ENCODE data around the gene SELL.
"Not testable (repeated sequence)": the region's sequence is repeated elsewhere in the genome, so short reads cannot be mapped to it uniquely, and the experiment has no call there.

The SELL gene

DNA sequence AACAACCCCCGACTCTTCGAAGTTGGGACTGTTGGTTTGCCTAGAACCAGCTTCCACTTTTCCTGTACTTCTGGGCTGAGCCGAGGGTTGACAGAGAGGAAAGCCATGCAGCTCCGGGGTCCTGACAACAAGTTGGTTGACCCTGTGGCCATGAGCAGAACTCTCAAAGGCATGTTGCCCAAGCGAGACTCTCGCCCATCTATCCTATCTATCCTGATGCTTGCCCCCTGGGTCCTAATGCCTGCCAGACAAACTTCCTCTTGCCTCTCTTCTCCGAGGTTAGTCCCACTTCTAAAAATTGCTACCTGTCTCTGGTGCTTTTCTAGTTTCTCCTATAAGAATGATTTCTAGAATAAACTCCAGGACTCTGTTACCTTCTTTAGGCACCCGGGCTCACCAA is 48.7 kb downstream of the SELL start:
- not testable (repeated sequence) for DNase-seq

DNA sequence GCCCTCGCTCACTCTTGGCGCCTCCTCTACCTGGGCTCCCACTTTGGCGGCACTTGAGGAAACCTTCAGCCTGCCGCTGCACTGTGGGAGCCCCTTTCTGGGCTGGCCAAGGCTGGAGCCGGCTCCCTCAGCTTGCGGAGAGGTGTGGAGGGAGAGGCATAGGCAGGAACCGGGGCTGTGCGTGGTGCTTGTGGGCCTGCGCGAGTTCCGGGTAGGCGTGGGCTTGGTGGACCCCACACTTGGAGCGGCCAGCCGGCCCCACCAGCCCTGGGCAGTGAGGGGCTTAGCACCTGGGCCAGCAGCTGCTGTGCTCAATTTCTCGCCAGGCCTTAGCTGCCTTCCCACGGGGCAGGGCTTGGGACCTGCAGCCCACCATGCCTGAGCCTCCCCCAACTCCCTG is 50.4 kb downstream of the SELL start:
- not testable (repeated sequence) for DNase-seq

DNA sequence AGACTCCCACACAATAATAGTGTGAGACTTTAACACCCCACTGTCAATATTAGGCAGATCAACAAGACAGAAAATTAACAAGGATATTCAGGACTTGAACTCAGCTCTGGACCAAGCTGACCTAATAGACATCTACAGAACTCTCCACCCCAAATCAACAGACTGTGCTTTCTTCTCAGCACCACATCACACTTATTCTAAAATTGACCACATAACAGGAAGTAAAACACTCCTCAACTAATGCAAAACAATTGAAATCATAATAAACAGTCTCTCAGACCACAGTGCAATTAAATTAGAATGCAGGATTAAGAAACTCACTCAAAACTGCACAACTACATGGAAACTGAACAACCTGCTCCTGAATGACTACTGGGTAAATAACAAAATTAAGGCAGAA is 52.6 kb downstream of the SELL start:
- not testable (repeated sequence) for DNase-seq

DNA sequence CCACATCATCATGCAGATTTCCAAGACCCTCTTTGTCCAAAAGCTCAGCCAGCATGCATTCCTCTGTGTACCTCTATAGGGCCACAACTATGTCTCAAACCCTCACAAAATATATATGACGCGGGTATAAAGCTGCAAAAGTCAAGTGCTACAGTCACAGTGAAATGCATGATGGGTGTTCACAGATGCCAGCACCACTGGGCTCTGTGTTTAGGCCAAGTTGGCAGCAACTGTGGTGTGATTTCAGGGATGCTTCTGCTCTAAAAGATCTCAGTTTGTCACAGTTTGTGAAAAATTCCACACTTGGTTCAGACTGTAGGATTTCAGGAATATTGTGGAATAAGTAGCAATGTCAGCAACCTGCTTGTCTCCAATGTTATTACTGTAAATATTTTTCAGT is 57.5 kb downstream of the SELL start:
- DNase-seq = no peak

DNA sequence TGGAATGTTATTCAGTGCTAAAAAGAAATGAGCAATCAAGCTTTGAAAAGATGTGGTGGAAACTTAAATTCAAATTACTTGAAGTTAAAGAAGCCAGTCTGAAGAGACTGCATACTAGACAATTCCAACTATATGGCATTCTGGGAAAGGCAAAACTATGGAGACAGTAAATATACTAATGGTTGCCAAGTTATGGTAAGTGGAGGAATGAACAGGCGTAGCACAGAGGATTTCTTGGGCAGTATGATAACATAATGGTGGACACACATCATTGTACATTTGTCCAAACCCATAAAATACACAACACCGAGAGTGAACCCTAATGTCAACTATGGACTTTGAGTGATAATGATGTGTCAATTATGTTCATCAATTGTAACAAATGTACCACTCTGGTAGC is 60.4 kb downstream of the SELL start:
- no peak for DNase-seq

DNA sequence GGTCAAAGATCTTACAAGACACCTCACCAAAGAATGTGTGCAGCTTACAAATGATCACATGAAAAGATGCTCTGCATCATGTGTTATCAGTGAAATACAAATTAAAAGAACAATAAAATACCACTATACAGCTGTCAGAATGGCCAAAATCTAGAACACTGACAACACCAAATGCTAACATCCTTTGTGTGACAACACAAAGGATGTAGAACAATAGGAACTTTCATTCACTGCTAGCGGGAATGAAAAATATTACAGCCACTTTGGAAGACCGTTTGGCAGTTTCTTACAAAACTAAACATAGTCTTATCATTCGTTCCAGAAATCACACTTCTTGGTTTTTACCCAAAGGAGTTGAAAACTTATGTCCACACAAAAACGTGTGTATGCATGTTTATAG is 60.9 kb downstream of the SELL start:
- no peak for DNase-seq

DNA sequence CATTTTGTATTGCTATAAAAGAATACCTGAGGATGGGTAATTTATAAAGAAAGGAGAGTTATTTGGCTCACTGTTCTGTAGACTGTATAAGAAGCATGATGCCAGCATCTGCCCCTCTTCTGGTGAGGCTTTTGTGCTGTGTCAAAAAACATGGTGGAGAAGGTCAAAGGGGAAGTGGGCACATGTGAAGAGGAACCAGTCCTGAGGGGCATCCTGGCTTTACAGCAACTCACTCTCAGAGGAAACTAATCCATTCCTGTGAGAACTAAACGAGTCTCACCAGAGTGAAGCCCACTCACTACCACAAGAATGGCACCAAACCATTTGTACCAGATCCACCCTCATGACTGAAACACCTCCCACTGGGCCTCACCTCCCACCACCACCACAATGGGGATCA is 62.7 kb downstream of the SELL start:
- DNase-seq = no peak

DNA sequence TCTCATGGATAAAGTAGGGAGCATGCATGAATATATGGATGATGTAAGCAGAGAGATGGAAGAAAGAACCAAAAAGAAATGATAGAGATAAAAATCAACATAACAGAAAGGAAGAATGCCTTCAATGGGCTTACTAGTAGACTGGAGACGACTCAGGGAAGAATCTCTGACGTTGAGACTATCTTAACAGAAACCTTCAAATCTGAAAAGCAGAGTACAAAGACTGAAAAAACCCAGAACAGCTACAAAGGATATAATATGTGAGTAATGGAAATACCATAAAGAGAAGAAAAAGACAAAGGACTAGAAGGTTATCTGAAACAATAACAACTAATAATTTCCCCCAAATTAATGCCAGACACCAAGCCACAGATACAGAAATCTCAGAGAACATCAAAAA is 63.2 kb downstream of the SELL start:
- no peak for DNase-seq

GRCh38 chr1:169647512-169647911 is 63.9 kb downstream of the SELL start:
- DNase-seq = no peak

DNA sequence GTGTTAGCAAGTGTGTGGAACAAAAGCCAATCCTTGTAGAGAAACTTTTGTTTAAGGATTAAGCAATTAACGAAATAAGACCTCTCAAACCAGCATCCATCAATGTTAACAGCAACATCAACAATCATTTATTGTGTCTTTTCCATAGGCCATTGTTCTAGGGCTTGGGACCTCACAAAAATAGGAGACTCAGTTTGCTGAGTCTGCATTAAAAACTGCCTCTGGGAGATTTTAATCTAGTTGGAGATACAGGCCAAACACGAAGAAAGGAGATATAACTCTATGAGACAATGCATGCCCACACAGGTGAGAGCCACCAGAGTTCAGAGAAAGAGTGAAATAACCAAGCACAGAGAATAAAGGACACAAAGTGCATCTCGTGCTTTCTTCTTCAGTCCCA is 67.1 kb downstream of the SELL start:
- DNase-seq = no peak
